Activated B cell treated with CpG ODN at 0.5 μM for 24 hours (primary cell): ENCODE measurements around the gene RASL10A. TPM values are rescaled to one million over a fixed set of nuclear protein-coding genes. Genes with fewer than 3 reads are reported as not detected.

Source experiments
- ATAC-seq: fragments of 200-7000 bp; cut with Tn5 transposase; one replicate; pipeline ENCODE4 v1.10.0; 2021; ENCODE audit warnings: low read depth, mild to moderate bottlenecking, moderate library complexity
- CTCF ChIA-PET: fragments of 350-600 bp; sonication (Branson Sonifier 250); formaldehyde crosslinking; loops from one replicate; lab custom pipeline; 2021; ENCODE audit warnings: antibody characterized with exemption; lab: Charles Lee
- POLR2A ChIA-PET: fragments of 350-600 bp; sonication (Branson Sonifier 250); formaldehyde crosslinking; loops from one replicate; lab custom pipeline; 2021; ENCODE audit warnings: antibody characterized with exemption; lab: Charles Lee
- DNase-seq: peaks from one replicate; pipeline ENCODE4 v3.0.0; 2022
- H3K27ac Mint-ChIP-seq: one replicate; pipeline ENCODE4 v1.8.0; 2020; ENCODE audit warnings: mixed read lengths
- H3K27me3 Mint-ChIP-seq: one replicate; pipeline ENCODE4 v1.8.0; 2021; ENCODE audit warnings: mixed read lengths
- H3K36me3 Mint-ChIP-seq: one replicate; pipeline ENCODE4 v1.8.0; 2021; ENCODE audit warnings: low read depth, mixed read lengths
- H3K4me1 Mint-ChIP-seq: one replicate; pipeline ENCODE4 v1.8.0; 2021; ENCODE audit warnings: mixed read lengths
- H3K4me3 Mint-ChIP-seq: one replicate; pipeline ENCODE4 v1.8.0; 2020; ENCODE audit warnings: mild to moderate bottlenecking, mixed read lengths
- H3K9me3 Mint-ChIP-seq: one replicate; pipeline ENCODE4 v1.8.0; 2020; ENCODE audit warnings: mixed read lengths
- intact Hi-C: fragments of 100-400 bp; cut with micrococcal nuclease; formaldehyde crosslinking; loops from one replicate; pipeline ENCODE4 v1.15.1; 2024
- total RNA-seq: library from RNA; stranded (reverse); gene quantifications from 2 replicates; pipeline ENCODE4 v1.2.3, GENCODE V29; 2022
- TF ChIP-seq, protein P1 (sequence below): fragments of 200-600 bp; IDR thresholded peaks from one replicate; pipeline ENCODE4 v1.8.0; 2022; ENCODE audit warnings: antibody characterized with exemption, mild to moderate bottlenecking

RASL10A gene
- total RNA-seq, 1 donor from 2014 or later, result 1.0 TPM

DNA sequence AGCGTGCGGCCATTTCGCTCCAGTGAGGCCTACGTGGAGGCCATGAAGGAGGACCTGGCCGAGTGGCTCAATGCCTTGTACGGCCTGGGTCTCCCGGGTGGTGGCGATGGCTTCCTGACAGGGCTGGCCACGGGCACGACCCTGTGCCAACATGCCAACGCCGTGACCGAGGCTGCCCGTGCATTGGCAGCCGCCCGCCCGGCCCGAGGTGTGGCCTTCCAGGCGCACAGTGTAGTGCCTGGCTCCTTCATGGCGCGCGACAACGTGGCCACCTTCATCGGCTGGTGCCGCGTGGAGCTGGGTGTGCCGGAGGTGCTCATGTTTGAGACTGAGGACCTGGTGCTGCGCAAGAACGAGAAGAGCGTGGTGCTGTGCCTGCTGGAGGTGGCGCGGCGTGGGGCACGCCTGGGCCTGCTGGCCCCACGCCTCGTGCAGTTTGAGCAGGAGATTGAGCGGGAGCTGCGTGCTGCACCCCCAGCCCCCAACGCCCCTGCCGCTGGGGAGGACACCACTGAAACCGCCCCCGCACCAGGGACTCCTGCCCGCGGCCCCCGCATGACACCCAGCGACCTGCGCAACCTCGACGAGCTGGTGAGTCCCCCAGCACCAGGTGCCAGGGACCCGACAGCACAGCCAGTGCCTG lies 7.2 kb downstream of the RASL10A start:
- Mint-ChIP-seq H3K9me3 (no peaks in the 10 kb centered on the region), H3K4me3 (no peak overlapping the region)
- intact Hi-C loops, result no loop called here

GRCh38 chr22:29307596-29308147 lies 7.8 kb downstream of the RASL10A start:
- DNase-seq, result no peak
- H3K27me3 Mint-ChIP-seq, result peaks cover 24% of the 10 kb centered on the region
- ATAC-seq, result no peak
- POLR2A ChIA-PET, result no interaction called here
- H3K4me1 Mint-ChIP-seq, result peaks cover 25% of the 10 kb centered on the region
- no peaks in the 10 kb centered on the region for H3K9me3 Mint-ChIP-seq
- peak overlapping the region; percentile 70 for H3K4me3 Mint-ChIP-seq
- H3K27ac Mint-ChIP-seq, result no peak overlapping the region
- CTCF ChIA-PET, result no interaction called here
- no peaks in the 10 kb centered on the region for H3K36me3 Mint-ChIP-seq
- intact Hi-C loops, result no loop called here
- TF ChIP-seq, protein P1, sequence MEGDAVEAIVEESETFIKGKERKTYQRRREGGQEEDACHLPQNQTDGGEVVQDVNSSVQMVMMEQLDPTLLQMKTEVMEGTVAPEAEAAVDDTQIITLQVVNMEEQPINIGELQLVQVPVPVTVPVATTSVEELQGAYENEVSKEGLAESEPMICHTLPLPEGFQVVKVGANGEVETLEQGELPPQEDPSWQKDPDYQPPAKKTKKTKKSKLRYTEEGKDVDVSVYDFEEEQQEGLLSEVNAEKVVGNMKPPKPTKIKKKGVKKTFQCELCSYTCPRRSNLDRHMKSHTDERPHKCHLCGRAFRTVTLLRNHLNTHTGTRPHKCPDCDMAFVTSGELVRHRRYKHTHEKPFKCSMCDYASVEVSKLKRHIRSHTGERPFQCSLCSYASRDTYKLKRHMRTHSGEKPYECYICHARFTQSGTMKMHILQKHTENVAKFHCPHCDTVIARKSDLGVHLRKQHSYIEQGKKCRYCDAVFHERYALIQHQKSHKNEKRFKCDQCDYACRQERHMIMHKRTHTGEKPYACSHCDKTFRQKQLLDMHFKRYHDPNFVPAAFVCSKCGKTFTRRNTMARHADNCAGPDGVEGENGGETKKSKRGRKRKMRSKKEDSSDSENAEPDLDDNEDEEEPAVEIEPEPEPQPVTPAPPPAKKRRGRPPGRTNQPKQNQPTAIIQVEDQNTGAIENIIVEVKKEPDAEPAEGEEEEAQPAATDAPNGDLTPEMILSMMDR, result no peak

More for the DNA sequence above, 7.2 kb downstream of the RASL10A start:
- TF ChIP-seq, protein P1, result no peak
- H3K4me1 Mint-ChIP-seq, result peaks cover 31% of the 10 kb centered on the region
- DNase-seq (no peak), ATAC-seq (no peak)
- POLR2A ChIA-PET, result no interaction called here
- no peaks in the 10 kb centered on the region for H3K36me3 Mint-ChIP-seq
- H3K27me3 Mint-ChIP-seq, result peaks cover 28% of the 10 kb centered on the region
- CTCF ChIA-PET, result no interaction called here
- H3K27ac Mint-ChIP-seq, result no peak overlapping the region

- H3K9me3 Mint-ChIP-seq, result no peaks in the 10 kb centered on the region
- ATAC-seq, result peak; percentile 23
- intact Hi-C loops, result loop anchor here (1.0 kb wide), 1 partner anchor 217 kb away; no protein-coding TSS in a partner anchor
- CTCF ChIA-PET, result no interaction called here
- no peak overlapping the region for H3K27ac Mint-ChIP-seq
- TF ChIP-seq, protein P1, result no peak
- H3K4me3 Mint-ChIP-seq, result peak overlapping the region; percentile 75
- H3K27me3 Mint-ChIP-seq, result peaks cover 18% of the 10 kb centered on the region
- H3K36me3 Mint-ChIP-seq, result no peaks in the 10 kb centered on the region
- peaks cover 25% of the 10 kb centered on the region for H3K4me1 Mint-ChIP-seq
- no peak for DNase-seq
- POLR2A ChIA-PET, result no interaction called here
These were observed 8.5 kb downstream of the RASL10A start for GRCh38 chr22:29306835-29307595.

DNA sequence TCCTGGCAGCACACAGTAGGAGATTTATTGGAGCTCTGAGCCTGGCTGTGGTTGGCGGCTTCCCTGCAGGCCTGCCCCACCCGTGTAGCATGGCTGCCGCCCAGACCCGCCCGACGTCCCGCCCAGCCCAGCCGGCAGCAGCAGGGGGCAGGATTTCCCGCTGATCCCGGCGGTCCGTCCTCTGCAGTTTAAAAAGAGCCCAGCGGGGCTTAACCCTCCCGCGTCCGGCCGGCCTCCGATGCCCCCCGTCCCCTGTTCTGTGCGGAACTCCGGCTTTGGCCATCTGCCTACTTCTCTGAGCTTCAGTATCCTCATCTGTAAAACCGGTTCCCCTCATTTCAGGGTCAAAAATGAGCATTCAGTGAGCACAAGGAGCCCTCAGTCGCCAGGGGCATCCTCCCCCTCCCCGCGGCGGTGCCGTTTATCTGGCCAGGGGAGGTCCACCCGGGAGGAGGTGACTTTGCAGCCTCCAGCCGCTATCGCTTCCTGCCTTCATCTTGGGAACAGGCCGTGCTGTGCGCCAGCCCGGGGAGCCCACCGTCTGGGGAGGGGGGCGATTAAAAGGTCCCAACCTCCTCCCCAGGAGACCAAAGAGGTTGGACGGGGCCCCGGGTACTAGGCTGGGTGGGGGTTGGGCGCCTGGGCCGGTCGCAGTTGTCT lies 9.2 kb downstream of the RASL10A start, which contains the start of gene GAS2L1:
Gene GAS2L1, plus strand, starts transcription at position 476 of the 660 bp plus-strand sequence. CDS start 1,456 bp downstream, outside the sequence.
- H3K9me3 Mint-ChIP-seq, result no peaks in the 10 kb centered on the region
- intact Hi-C loops, result loop anchor here (1.0 kb wide), 1 partner anchor 218 kb away; no protein-coding TSS in a partner anchor
- H3K36me3 Mint-ChIP-seq, result peaks cover 1% of the 10 kb centered on the region
- CTCF ChIA-PET, result no interaction called here
- peaks cover 24% of the 10 kb centered on the region for H3K4me1 Mint-ChIP-seq
- H3K27ac Mint-ChIP-seq, result no peak within 1 kb of the TSS
- DNase-seq, result no peak
- H3K4me3 Mint-ChIP-seq, result peak within 1 kb of the TSS; percentile 75
- H3K27me3 Mint-ChIP-seq, result peaks cover 16% of the 10 kb centered on the region
- peak; percentile 62 for ATAC-seq
- POLR2A ChIA-PET, result interaction anchor here (0.7 kb wide), 1 partner anchor 52 kb away, joined by 10 read pairs; no protein-coding TSS in a partner anchor
- TF ChIP-seq, protein P1, result no peak
